Measurements from ENCODE around the gene PAQR5.

GRCh38 chr15:69413822-69414700, 115.3 kb downstream of the PAQR5 start, which contains the start of gene KIF23:
- TF ChIP-seq CTCF (IDR thresholded peaks at IDR 0.05), result no peak
- no peak for TF ChIP-seq POLR2A (IDR thresholded peaks at IDR 0.05)

Measured in right lobe of liver (tissue), 4 donors.